ENCODE measurements around the gene DAPK1. TPM values are rescaled to one million over a fixed set of nuclear protein-coding genes. Genes with fewer than 3 reads are reported as not detected.
"Not testable (repeated sequence)": the region's sequence is repeated elsewhere in the genome, so short reads cannot be mapped to it uniquely, and the experiment has no call there.

DAPK1 gene
- total RNA-seq, 1 experiment from 2014 or later: 103 TPM

DNA sequence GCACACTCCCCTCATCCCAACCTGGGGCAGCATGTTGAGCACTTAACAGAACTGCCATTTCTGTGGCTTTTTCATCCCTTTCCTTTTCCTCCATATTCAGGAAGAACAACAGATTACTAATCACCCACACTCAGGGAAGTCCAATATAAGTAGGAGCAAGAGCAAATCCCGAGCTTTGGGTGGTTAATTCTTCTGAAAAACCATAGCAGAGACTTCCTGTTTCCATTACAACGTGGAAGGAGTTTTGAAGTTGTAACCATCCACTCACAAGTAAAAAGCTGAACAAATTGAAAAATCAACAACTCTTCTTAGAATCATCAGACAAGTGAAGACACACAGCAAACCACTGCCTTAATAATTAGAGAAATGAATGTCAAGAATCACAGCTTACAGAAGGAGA, 236.4 kb downstream of the DAPK1 start:
- H3K27ac ChIP-seq: no peak overlapping the region
- H3K27me3 ChIP-seq (replicated peaks): no peaks in the 10 kb centered on the region
- no peak overlapping the region for H3K4me3 ChIP-seq
- no peaks in the 10 kb centered on the region for H3K9me3 ChIP-seq (replicated peaks)
- no peak for DNase-seq (ENCODE audit: low read depth in 1 of 2, low spot score in 2 of 2)
- peaks cover 33% of the 10 kb centered on the region for H3K36me3 ChIP-seq
- no peaks in the 10 kb centered on the region for H3K4me1 ChIP-seq (replicated peaks)

- no peak overlapping the region for H3K4me3 ChIP-seq
- H3K27me3 ChIP-seq (replicated peaks): no peaks in the 10 kb centered on the region
Observed at GRCh38 chr9:87739546-87739945, 241.9 kb downstream of the DAPK1 start.

GRCh38 chr9:87740209-87740608, 242.5 kb downstream of the DAPK1 start:
- Histone ChIP-seq H3K4me3 (no peak overlapping the region), H3K4me1 (replicated peaks) (peaks cover 20% of the 10 kb centered on the region), H3K9me3 (replicated peaks) (no peaks in the 10 kb centered on the region), H3K27me3 (replicated peaks) (no peaks in the 10 kb centered on the region), H3K27ac (no peak overlapping the region), H3K36me3 (no peaks in the 10 kb centered on the region)
- DNase-seq (ENCODE audit: low read depth in 1 of 2, low spot score in 2 of 2): no peak

More at GRCh38 chr9:87739546-87739945, 241.9 kb downstream of the DAPK1 start:
- Histone ChIP-seq H3K9me3 (replicated peaks) (no peaks in the 10 kb centered on the region), H3K36me3 (no peaks in the 10 kb centered on the region), H3K27ac (no peak overlapping the region), H3K4me1 (replicated peaks) (peaks cover 20% of the 10 kb centered on the region)
- DNase-seq (ENCODE audit: low read depth in 1 of 2, low spot score in 2 of 2): no peak

DNA sequence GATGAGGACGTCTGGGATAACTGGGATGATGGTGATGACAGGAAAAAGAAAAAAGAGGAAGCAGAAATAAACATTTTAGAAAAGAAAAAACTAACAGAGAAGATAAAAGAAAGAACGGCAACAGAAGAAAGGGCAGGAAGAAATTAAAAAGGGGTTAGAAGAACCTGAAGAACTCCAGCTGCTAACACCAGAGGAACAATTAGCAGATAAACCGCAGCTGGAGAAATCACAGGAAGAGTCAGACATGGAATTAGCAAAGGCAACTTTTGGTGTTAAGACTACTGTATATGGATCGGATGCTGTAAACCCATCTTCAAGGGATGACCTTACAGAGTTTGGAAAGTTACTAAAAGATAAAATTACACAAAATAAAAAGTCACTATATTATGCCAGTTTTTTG, 243.7 kb downstream of the DAPK1 start:
- no peak overlapping the region for H3K27ac ChIP-seq
- no peaks in the 10 kb centered on the region for H3K27me3 ChIP-seq (replicated peaks)
- H3K9me3 ChIP-seq (replicated peaks): no peaks in the 10 kb centered on the region
- peaks cover 20% of the 10 kb centered on the region for H3K4me1 ChIP-seq (replicated peaks)
- H3K4me3 ChIP-seq: no peak overlapping the region
- no peak for DNase-seq (ENCODE audit: low read depth in 1 of 2, low spot score in 2 of 2)
- no peaks in the 10 kb centered on the region for H3K36me3 ChIP-seq

DNA sequence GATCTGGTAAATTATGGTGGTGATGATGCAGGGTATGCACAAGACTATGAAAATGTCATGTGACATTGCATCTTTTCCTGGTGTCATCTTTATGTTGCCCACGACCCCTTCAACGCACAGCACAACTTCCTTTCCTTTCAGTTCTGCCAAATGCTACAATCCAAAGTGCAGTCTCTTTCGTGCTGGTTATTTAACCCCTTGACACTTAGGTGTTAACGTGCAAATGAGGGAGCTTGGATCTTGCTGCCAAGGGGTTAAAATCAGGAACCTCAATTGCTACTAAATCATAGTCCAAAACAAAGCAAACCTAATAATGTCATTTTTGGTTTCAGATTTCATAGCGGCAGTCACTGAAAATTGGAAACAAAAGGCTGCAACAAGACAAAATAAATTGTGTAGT, 244.2 kb downstream of the DAPK1 start:
- no peaks in the 10 kb centered on the region for H3K9me3 ChIP-seq (replicated peaks)
- peaks cover 20% of the 10 kb centered on the region for H3K4me1 ChIP-seq (replicated peaks)
- no peak overlapping the region for H3K27ac ChIP-seq
- H3K4me3 ChIP-seq: no peak overlapping the region
- no peaks in the 10 kb centered on the region for H3K27me3 ChIP-seq (replicated peaks)
- DNase-seq (ENCODE audit: low read depth in 1 of 2, low spot score in 2 of 2): no peak
- H3K36me3 ChIP-seq: no peaks in the 10 kb centered on the region

GRCh38 chr9:87742813-87743428, 245.3 kb downstream of the DAPK1 start:
- Histone ChIP-seq H3K27ac (no peak overlapping the region), H3K4me1 (replicated peaks) (peaks cover 20% of the 10 kb centered on the region), H3K27me3 (replicated peaks) (no peaks in the 10 kb centered on the region), H3K4me3 (no peak overlapping the region), H3K36me3 (no peaks in the 10 kb centered on the region), H3K9me3 (replicated peaks) (no peaks in the 10 kb centered on the region)
- peak; percentile 35 to 45 for DNase-seq (ENCODE audit: low read depth in 1 of 2, low spot score in 2 of 2)

DNA sequence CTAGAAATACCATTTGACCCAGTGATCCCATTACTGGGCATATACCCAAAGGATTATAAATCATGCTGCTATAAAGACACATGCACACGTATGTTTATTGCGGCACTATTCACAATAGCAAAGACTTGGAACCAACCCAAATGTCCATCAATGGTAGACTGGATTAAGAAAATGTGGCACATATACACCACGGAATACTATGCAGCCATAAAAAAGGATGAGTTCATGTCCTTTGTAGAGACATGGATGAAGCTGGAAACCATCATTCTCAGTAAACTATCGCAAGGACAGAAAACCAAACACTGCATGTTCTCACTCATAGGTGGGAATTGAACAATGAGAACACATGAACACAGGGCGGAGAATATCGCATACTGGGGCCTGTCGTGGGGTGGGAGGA, 246.6 kb downstream of the DAPK1 start:
- H3K4me3 ChIP-seq; H3K36me3 ChIP-seq; H3K27ac ChIP-seq; H3K9me3 ChIP-seq (replicated peaks); H3K27me3 ChIP-seq (replicated peaks); DNase-seq (ENCODE audit: low read depth in 1 of 2, low spot score in 2 of 2): not testable (repeated sequence)
- peaks cover 20% of the 10 kb centered on the region for H3K4me1 ChIP-seq (replicated peaks)

DNA sequence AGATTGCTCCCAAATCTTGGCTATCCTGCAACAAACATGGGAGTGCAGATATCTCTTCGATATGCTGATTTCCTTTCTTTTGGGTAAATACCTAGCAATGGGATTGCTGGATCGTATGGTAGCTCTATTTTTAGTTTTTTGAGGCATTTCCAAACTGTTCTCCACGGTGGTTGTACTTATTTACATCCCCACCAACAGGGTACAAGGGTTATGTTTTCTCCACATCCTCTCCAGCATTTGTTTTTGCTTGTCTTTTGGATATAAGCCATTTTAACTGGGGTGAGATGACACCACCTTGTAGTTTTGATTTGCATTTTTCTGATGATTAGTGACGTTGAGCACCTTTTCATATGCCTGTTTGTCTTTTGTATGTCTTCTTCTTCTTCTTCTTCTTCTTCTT, 248.5 kb downstream of the DAPK1 start:
- no peaks in the 10 kb centered on the region for H3K9me3 ChIP-seq (replicated peaks)
- H3K27ac ChIP-seq: no peak overlapping the region
- no peak overlapping the region for H3K4me3 ChIP-seq
- H3K27me3 ChIP-seq (replicated peaks): no peaks in the 10 kb centered on the region
- DNase-seq (ENCODE audit: low read depth in 1 of 2, low spot score in 2 of 2): no peak
- H3K36me3 ChIP-seq: no peaks in the 10 kb centered on the region
- peaks cover 20% of the 10 kb centered on the region for H3K4me1 ChIP-seq (replicated peaks)

DNA sequence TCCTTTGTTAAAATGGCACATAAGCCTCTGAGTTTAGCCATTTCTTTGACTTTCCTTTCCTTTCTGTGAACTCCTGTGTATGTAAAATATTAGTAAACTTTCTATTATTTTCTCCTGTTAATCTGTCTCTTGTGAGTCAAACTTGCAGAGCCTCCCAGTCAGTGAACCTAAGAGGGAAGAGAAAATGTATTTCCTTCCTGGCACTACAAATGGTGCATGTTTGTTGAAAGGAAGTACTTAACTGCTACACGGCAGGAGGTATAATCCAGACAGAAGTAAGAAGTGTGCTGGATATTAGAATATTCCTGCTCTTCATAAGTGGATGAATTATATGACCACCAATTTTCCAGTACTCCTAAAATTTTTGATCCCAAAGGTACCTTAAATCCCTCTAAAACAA, 251.2 kb downstream of the DAPK1 start:
- Histone ChIP-seq H3K9me3 (replicated peaks) (no peaks in the 10 kb centered on the region), H3K36me3 (no peaks in the 10 kb centered on the region; the same call in 1 of the 2 replicates), H3K4me3 (no peak overlapping the region), H3K27ac (no peak overlapping the region), H3K27me3 (replicated peaks) (no peaks in the 10 kb centered on the region), H3K4me1 (replicated peaks) (no peaks in the 10 kb centered on the region)
- no peak for DNase-seq (ENCODE audit: low read depth in 1 of 2, low spot score in 2 of 2)

- H3K27me3 ChIP-seq (replicated peaks): no peaks in the 10 kb centered on the region
- no peaks in the 10 kb centered on the region for H3K4me1 ChIP-seq (replicated peaks)
- H3K9me3 ChIP-seq (replicated peaks): no peaks in the 10 kb centered on the region
- no peak overlapping the region for H3K27ac ChIP-seq
- no peak overlapping the region for H3K4me3 ChIP-seq
- no peaks in the 10 kb centered on the region; the same call in 1 of the 2 replicates for H3K36me3 ChIP-seq
- no peak for DNase-seq (ENCODE audit: low read depth in 1 of 2, low spot score in 2 of 2)
Observed at GRCh38 chr9:87749335-87750035, 251.8 kb downstream of the DAPK1 start.

GRCh38 chr9:87750726-87751125, 253.1 kb downstream of the DAPK1 start:
- no peaks in the 10 kb centered on the region for H3K4me1 ChIP-seq (replicated peaks)
- DNase-seq (ENCODE audit: low read depth in 1 of 2, low spot score in 2 of 2): no peak

GRCh38 chr9:87751423-87751822, 253.8 kb downstream of the DAPK1 start:
- H3K27ac ChIP-seq: no peak overlapping the region
- no peaks in the 10 kb centered on the region for H3K9me3 ChIP-seq (replicated peaks)
- H3K4me1 ChIP-seq (replicated peaks): no peaks in the 10 kb centered on the region
- no peak for DNase-seq (ENCODE audit: low read depth in 1 of 2, low spot score in 2 of 2)
- H3K27me3 ChIP-seq (replicated peaks): no peaks in the 10 kb centered on the region
- H3K4me3 ChIP-seq: no peak overlapping the region
- H3K36me3 ChIP-seq: no peaks in the 10 kb centered on the region; the same call in 1 of the 2 replicates

More at GRCh38 chr9:87750726-87751125, 253.1 kb downstream of the DAPK1 start:
- Histone ChIP-seq H3K4me3 (no peak overlapping the region), H3K27me3 (replicated peaks) (no peaks in the 10 kb centered on the region), H3K27ac (no peak overlapping the region), H3K36me3 (no peaks in the 10 kb centered on the region; the same call in 1 of the 2 replicates), H3K9me3 (replicated peaks) (no peaks in the 10 kb centered on the region)

DNA sequence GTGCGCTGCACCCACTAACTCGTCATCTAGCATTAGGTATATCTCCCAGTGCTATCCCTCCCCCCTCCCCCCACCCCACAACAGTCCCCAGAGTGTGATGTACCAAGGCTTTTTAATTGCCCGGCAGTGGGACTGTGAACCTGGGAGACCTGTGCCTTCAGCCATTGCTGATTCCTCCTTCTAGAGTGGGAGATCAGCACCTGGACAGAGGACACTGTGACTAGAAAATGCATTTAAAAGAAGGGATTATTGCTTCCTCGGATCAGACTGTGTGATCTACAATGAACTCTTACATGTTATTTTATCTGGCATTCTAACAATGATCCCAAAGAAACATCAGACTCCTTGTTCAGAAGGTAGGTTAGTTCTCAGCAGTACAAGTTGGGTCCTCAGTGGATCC, 254.2 kb downstream of the DAPK1 start:
- no peaks in the 10 kb centered on the region for H3K27me3 ChIP-seq (replicated peaks)
- H3K27ac ChIP-seq: no peak overlapping the region
- H3K9me3 ChIP-seq (replicated peaks): no peaks in the 10 kb centered on the region
- H3K36me3 ChIP-seq: no peaks in the 10 kb centered on the region; the same call in 1 of the 2 replicates
- no peak overlapping the region for H3K4me3 ChIP-seq
- no peaks in the 10 kb centered on the region for H3K4me1 ChIP-seq (replicated peaks)
- DNase-seq (ENCODE audit: low read depth in 1 of 2, low spot score in 2 of 2): no peak

DNA sequence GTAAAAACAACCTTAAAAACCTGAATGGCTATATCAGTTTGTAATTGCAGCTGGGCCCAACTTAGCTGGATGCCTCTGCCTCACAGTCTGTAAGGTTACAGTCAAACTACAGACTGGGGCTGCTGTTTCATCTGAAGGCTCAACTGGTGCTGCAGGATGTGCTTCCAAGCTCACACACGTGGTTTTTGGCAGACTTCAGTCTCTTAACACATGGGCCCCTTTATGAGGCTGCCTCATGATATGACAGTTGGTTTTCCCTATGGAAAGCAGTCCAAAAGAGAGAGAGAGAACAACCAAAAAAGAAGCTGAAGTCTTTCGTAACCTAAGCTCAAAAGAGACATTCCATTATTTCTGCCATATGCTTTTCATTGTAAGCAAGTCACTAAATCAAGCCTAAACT, 255.6 kb downstream of the DAPK1 start:
- Histone ChIP-seq H3K4me3 (no peak overlapping the region), H3K27ac (no peak overlapping the region), H3K27me3 (replicated peaks) (no peaks in the 10 kb centered on the region), H3K36me3 (no peaks in the 10 kb centered on the region; the same call in 1 of the 2 replicates), H3K9me3 (replicated peaks) (no peaks in the 10 kb centered on the region), H3K4me1 (replicated peaks) (no peaks in the 10 kb centered on the region)
- no peak for DNase-seq (ENCODE audit: low read depth in 1 of 2, low spot score in 2 of 2)

Measured in SJSA1 (cell line).